Esophagus muscularis mucosa (tissue), 3 donors: ENCODE measurements around the gene AFP.

ENCODE experiments used
- POLR2A ChIP-seq: fragments of 450-650 bp; IDR thresholded peaks from one replicate; pipeline ENCODE4 v1.6.1; 2017; ENCODE audit warnings: antibody characterized with exemption, moderate library complexity, mild to moderate bottlenecking, low read depth
- POLR2AphosphoS5 ChIP-seq, 2 donors: sonication (generic); formaldehyde crosslinking; IDR thresholded peaks; one replicate each; pipeline ENCODE4 v1.6.1; 2017; ENCODE audit warnings: antibody characterized with exemption in 2 of 2
- TF ChIP-seq, protein P1 (sequence below), 3 experiments: fragments of 200-600 bp in 2 of 3; fragments of 450-650 bp in 1 of 3; sonication (generic) in 2 of 3; IDR thresholded peaks; one replicate each; pipeline ENCODE4 v1.5.1; 2017 to 2019; ENCODE audit warnings: antibody characterized with exemption in 3 of 3, mild to moderate bottlenecking in 2 of 3, moderate library complexity in 1 of 3

DNA sequence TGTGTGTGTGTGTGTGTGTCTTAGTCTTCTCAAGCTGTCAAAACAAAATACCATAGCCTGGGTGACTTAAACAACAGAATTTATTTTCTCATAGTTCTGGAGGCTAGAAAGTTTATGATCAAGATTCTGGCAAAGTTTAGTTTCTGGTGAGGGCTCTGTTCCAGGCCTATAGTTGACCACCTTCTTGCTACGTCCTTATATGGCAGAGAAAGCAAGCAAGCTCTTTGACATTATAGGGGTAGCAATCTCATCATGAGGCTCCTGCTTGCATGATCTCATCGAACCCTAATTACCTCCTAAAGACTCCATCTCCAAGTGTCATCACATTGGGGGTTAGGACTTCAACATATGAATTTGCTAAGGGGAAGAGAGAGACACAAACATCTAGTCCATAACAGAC, 6.9 kb upstream of the AFP start:
- TF ChIP-seq, protein P1, sequence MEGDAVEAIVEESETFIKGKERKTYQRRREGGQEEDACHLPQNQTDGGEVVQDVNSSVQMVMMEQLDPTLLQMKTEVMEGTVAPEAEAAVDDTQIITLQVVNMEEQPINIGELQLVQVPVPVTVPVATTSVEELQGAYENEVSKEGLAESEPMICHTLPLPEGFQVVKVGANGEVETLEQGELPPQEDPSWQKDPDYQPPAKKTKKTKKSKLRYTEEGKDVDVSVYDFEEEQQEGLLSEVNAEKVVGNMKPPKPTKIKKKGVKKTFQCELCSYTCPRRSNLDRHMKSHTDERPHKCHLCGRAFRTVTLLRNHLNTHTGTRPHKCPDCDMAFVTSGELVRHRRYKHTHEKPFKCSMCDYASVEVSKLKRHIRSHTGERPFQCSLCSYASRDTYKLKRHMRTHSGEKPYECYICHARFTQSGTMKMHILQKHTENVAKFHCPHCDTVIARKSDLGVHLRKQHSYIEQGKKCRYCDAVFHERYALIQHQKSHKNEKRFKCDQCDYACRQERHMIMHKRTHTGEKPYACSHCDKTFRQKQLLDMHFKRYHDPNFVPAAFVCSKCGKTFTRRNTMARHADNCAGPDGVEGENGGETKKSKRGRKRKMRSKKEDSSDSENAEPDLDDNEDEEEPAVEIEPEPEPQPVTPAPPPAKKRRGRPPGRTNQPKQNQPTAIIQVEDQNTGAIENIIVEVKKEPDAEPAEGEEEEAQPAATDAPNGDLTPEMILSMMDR (IDR thresholded peaks at IDR 0.05) = no peak
- TF ChIP-seq POLR2A (no peak), POLR2AphosphoS5 (IDR thresholded peaks at IDR 0.05) (no peak)
